CD8-positive, alpha-beta memory T cell (primary cell): ENCODE results near the gene SIDT1. TPM values are rescaled to one million over a fixed set of nuclear protein-coding genes. Genes with fewer than 3 reads are reported as not detected.

Source experiments
- CTCF ChIA-PET: fragments of 350-600 bp; sonication (Branson Sonifier 250); formaldehyde crosslinking; loops from one replicate; lab custom pipeline; 2021; ENCODE audit warnings: antibody characterized with exemption; lab: Charles Lee
- POLR2A ChIA-PET: fragments of 350-600 bp; sonication (Branson Sonifier 250); formaldehyde crosslinking; loops from one replicate; lab custom pipeline; 2021; ENCODE audit warnings: antibody characterized with exemption; lab: Charles Lee
- DNase-seq, 5 donors: peaks; one replicate each; pipeline versions ENCODE4 v3.0.0 to v3.0.0-alpha.2; 2020 to 2022; ENCODE audit warnings: mixed read lengths in 1 of 5
- H3K27ac ChIP-seq: one replicate; pipeline ENCODE4 v1.7.0; 2013; ENCODE audit warnings: low read depth, mild to moderate bottlenecking, low read length, moderate library complexity
- H3K27me3 ChIP-seq: 2 replicates; pipeline ENCODE4 v1.7.0; 2013; ENCODE audit warnings: low read length, mild to moderate bottlenecking; ENCODE audit not compliant: insufficient read depth, poor library complexity, severe bottlenecking
- H3K36me3 ChIP-seq: 2 replicates; pipeline ENCODE4 v1.7.0; 2013; ENCODE audit warnings: mild to moderate bottlenecking, low read length, moderate library complexity; ENCODE audit not compliant: insufficient read depth
- H3K4me1 ChIP-seq: 2 replicates; pipeline ENCODE4 v1.7.0; 2013; ENCODE audit warnings: mild to moderate bottlenecking, low read length, moderate library complexity; ENCODE audit not compliant: insufficient read depth
- H3K4me3 ChIP-seq: 2 replicates; pipeline ENCODE4 v1.7.0; 2013; ENCODE audit warnings: mild to moderate bottlenecking, low read length
- H3K9me3 ChIP-seq: 2 replicates; pipeline ENCODE4 v1.7.0; 2013; ENCODE audit warnings: mild to moderate bottlenecking, low read length
- H3K27ac Mint-ChIP-seq, 8 donors: one replicate each; pipeline ENCODE4 v1.8.0; 2020 to 2021; ENCODE audit warnings: mixed read lengths in 8 of 8, mild to moderate bottlenecking in 6 of 8, inconsistent platforms in 3 of 8, moderate library complexity in 3 of 8
- H3K27me3 Mint-ChIP-seq, 2 donors: one replicate each; pipeline ENCODE4 v1.8.0; 2020 to 2021; ENCODE audit warnings: mixed read lengths in 2 of 2, mild to moderate bottlenecking in 1 of 2, moderate library complexity in 1 of 2
- H3K36me3 Mint-ChIP-seq, 3 donors: one replicate each; pipeline ENCODE4 v1.8.0; 2020 to 2021; ENCODE audit warnings: mixed read lengths in 3 of 3, inconsistent platforms in 1 of 3, mild to moderate bottlenecking in 1 of 3
- H3K4me1 Mint-ChIP-seq, 3 donors: one replicate each; pipeline ENCODE4 v1.8.0; 2020 to 2021; ENCODE audit warnings: mixed read lengths in 3 of 3, inconsistent platforms in 1 of 3, mild to moderate bottlenecking in 1 of 3
- H3K4me3 Mint-ChIP-seq, 7 donors: one replicate each; pipeline ENCODE4 v1.8.0; 2020 to 2021; ENCODE audit warnings: mixed read lengths in 7 of 7, mild to moderate bottlenecking in 6 of 7, moderate library complexity in 4 of 7, inconsistent platforms in 2 of 7
- H3K9me3 Mint-ChIP-seq, 5 donors: one replicate each; pipeline ENCODE4 v1.8.0; 2020 to 2022; ENCODE audit warnings: mixed read lengths in 5 of 5, mild to moderate bottlenecking in 3 of 5, moderate library complexity in 2 of 5, inconsistent platforms in 1 of 5
- polyA plus RNA-seq: library from polyadenylated mRNA; unstranded; fragments of 300-500 nt; fragmentation: Illumina TruSeq; gene quantifications from one replicate; pipeline ENCODE4 v1.2.3, GENCODE V29; 2021
- total RNA-seq, 2 experiments: library from RNA; stranded (reverse); gene quantifications; one replicate each; pipeline ENCODE4 v1.2.3, GENCODE V29; 2021

Gene SIDT1
- total and polyA plus RNA-seq, 3 experiments from 2014 or later = 14.8 to 23.9 (median 16.6) TPM

- ChIA-PET POLR2A (interaction anchor here (0.6 to 3.9 kb wide), 4 partner anchors 13 to 213 kb away, joined by 3 to 25 read pairs (median 10); partner anchors contain the start of genes ATP6V1A, NAA50 and SPICE1), CTCF (interaction anchor here (1.3 to 1.4 kb wide), 3 partner anchors 18 to 45 kb away, joined by 3 to 8 read pairs (median 3); partner anchors contain the start of gene SPICE1)
- Histone ChIP-seq H3K4me3 (peak overlapping the region; percentile 94), H3K27me3 (no peaks in the 10 kb centered on the region), H3K4me1 (peaks cover 50% of the 10 kb centered on the region), H3K27ac (peak overlapping the region; percentile 93), H3K9me3 (no peaks in the 10 kb centered on the region), H3K36me3 (no peaks in the 10 kb centered on the region)
- Mint-ChIP-seq H3K9me3 (no peaks in the 10 kb centered on the region), H3K27me3 (no peaks in the 10 kb centered on the region), H3K4me1 (peaks cover 57 to 60% (median 58%) of the 10 kb centered on the region in 3 donors), H3K4me3 (peak overlapping the region; percentile 96 to 100 (median 99)), H3K27ac (peak overlapping the region; percentile 97 to 100 (median 100)), H3K36me3 (peaks cover 0 to 40% (median 8%) of the 10 kb centered on the region in 3 donors)
- DNase-seq = peak in 3 of 5 donors; percentile 20 to 70 (median 21)
Observed at GRCh38 chr3:113532698-113533533, 561 bp downstream of the SIDT1 start.

GRCh38 chr3:113533534-113533892 lies 1.2 kb downstream of the SIDT1 start:
- ChIA-PET POLR2A (interaction anchor here (0.5 to 3.9 kb wide), 7 partner anchors 12 to 213 kb away, joined by 3 to 25 read pairs (median 5); partner anchors contain the start of genes ATP6V1A, NAA50 and SPICE1), CTCF (interaction anchor here (0.8 to 2.0 kb wide), 6 partner anchors 18 to 212 kb away, joined by 3 to 8 read pairs (median 4); partner anchors contain the start of gene SPICE1)
- Mint-ChIP-seq H3K27ac (peak overlapping the region; percentile 91 to 100 (median 97)), H3K27me3 (no peaks in the 10 kb centered on the region), H3K4me3 (peak overlapping the region; percentile 96 to 100 (median 99)), H3K36me3 (peaks cover 0 to 44% (median 8%) of the 10 kb centered on the region in 3 donors), H3K4me1 (peaks cover 61 to 66% (median 64%) of the 10 kb centered on the region in 3 donors), H3K9me3 (no peaks in the 10 kb centered on the region)
- H3K4me3 ChIP-seq = peak overlapping the region; percentile 94
- H3K9me3 ChIP-seq = no peaks in the 10 kb centered on the region
- DNase-seq = peak; percentile 25 to 72 (median 60)
- no peaks in the 10 kb centered on the region for H3K36me3 ChIP-seq
- no peaks in the 10 kb centered on the region for H3K27me3 ChIP-seq
- peaks cover 53% of the 10 kb centered on the region for H3K4me1 ChIP-seq
- H3K27ac ChIP-seq = peak overlapping the region; percentile 93

GRCh38 chr3:113534365-113534764 lies 2.0 kb downstream of the SIDT1 start:
- Histone ChIP-seq H3K4me3 (peak overlapping the region; percentile 94), H3K4me1 (peaks cover 53% of the 10 kb centered on the region), H3K9me3 (no peaks in the 10 kb centered on the region), H3K27me3 (no peaks in the 10 kb centered on the region), H3K27ac (peak overlapping the region; percentile 93), H3K36me3 (no peaks in the 10 kb centered on the region)
- H3K4me3 Mint-ChIP-seq = peak overlapping the region; percentile 96 to 100 (median 99)
- peak overlapping the region; percentile 91 to 100 (median 97) for H3K27ac Mint-ChIP-seq
- peaks cover 0 to 50% (median 8%) of the 10 kb centered on the region in 3 donors for H3K36me3 Mint-ChIP-seq
- no peaks in the 10 kb centered on the region for H3K9me3 Mint-ChIP-seq
- ChIA-PET CTCF (interaction anchor here (0.8 to 2.0 kb wide), 4 partner anchors 22 to 211 kb away, joined by 3 to 6 read pairs (median 4); no protein-coding TSS in a partner anchor), POLR2A (interaction anchor here (0.8 to 3.9 kb wide), 4 partner anchors 13 to 212 kb away, joined by 3 to 25 read pairs (median 10); partner anchors contain the start of genes ATP6V1A, NAA50 and SPICE1)
- peaks cover 64 to 70% (median 69%) of the 10 kb centered on the region in 3 donors for H3K4me1 Mint-ChIP-seq
- DNase-seq = peak in 3 of 5 donors; percentile 13 to 50 (median 27)
- H3K27me3 Mint-ChIP-seq = no peaks in the 10 kb centered on the region

- H3K27me3 Mint-ChIP-seq = no peaks in the 10 kb centered on the region
- ChIA-PET CTCF (interaction anchor here (1.1 to 3.3 kb wide), 3 partner anchors 40 to 43 kb away, joined by 4 to 15 read pairs (median 5); no protein-coding TSS in a partner anchor), POLR2A (interaction anchor here (0.6 to 3.9 kb wide), 2 partner anchors 16 to 21 kb away, joined by 3 to 25 read pairs; partner anchors contain the start of gene SPICE1)
- H3K4me1 Mint-ChIP-seq = peaks cover 68 to 81% (median 75%) of the 10 kb centered on the region in 3 donors
- Histone ChIP-seq H3K36me3 (no peaks in the 10 kb centered on the region), H3K27me3 (no peaks in the 10 kb centered on the region), H3K4me1 (peaks cover 53% of the 10 kb centered on the region), H3K4me3 (no peak overlapping the region), H3K27ac (no peak overlapping the region), H3K9me3 (no peaks in the 10 kb centered on the region)
- H3K36me3 Mint-ChIP-seq = peaks cover 0 to 60% (median 13%) of the 10 kb centered on the region in 3 donors
- peak overlapping the region; percentile 13 to 89 (median 56) for H3K4me3 Mint-ChIP-seq
- DNase-seq = peak in 1 of 5 donors; percentile 23
- no peaks in the 10 kb centered on the region for H3K9me3 Mint-ChIP-seq
- peak overlapping the region; percentile 19 to 85 (median 65) for H3K27ac Mint-ChIP-seq
Observed at GRCh38 chr3:113535898-113536297, 3.5 kb downstream of the SIDT1 start.

GRCh38 chr3:113536627-113537101 lies 4.3 kb downstream of the SIDT1 start:
- H3K27me3 Mint-ChIP-seq = no peaks in the 10 kb centered on the region
- Histone ChIP-seq H3K9me3 (no peaks in the 10 kb centered on the region), H3K36me3 (no peaks in the 10 kb centered on the region), H3K27ac (no peak overlapping the region), H3K4me3 (no peak overlapping the region), H3K27me3 (no peaks in the 10 kb centered on the region), H3K4me1 (peaks cover 46% of the 10 kb centered on the region)
- POLR2A ChIA-PET = interaction anchor here (0.6 kb wide), 2 partner anchors 16 to 18 kb away, joined by 3 to 16 read pairs; no protein-coding TSS in a partner anchor
- H3K4me1 Mint-ChIP-seq = peaks cover 61 to 73% (median 71%) of the 10 kb centered on the region in 3 donors
- H3K4me3 Mint-ChIP-seq = peak overlapping the region; percentile 42 to 89 (median 56)
- CTCF ChIA-PET = interaction anchor here (1.1 to 3.3 kb wide), 3 partner anchors 41 to 43 kb away, joined by 4 to 15 read pairs (median 5); no protein-coding TSS in a partner anchor
- peak overlapping the region in 7 of 8 donors; percentile 19 to 85 (median 69) for H3K27ac Mint-ChIP-seq
- H3K9me3 Mint-ChIP-seq = no peaks in the 10 kb centered on the region
- peaks cover 1 to 66% (median 13%) of the 10 kb centered on the region in 3 donors for H3K36me3 Mint-ChIP-seq
- no peak for DNase-seq

- Mint-ChIP-seq H3K36me3 (peaks cover 6 to 69% (median 13%) of the 10 kb centered on the region in 3 donors), H3K27ac (peak overlapping the region in 4 of 8 donors; percentile 0 to 85 (median 21)), H3K4me1 (peaks cover 56 to 68% (median 66%) of the 10 kb centered on the region in 3 donors), H3K4me3 (peak overlapping the region in 4 of 7 donors; percentile 37 to 89 (median 66)), H3K27me3 (no peaks in the 10 kb centered on the region), H3K9me3 (no peaks in the 10 kb centered on the region)
- no peak overlapping the region for H3K4me3 ChIP-seq
- H3K27me3 ChIP-seq = no peaks in the 10 kb centered on the region
- ChIA-PET CTCF (interaction anchor here (1.1 to 3.3 kb wide), 3 partner anchors 41 to 44 kb away, joined by 4 to 15 read pairs (median 5); no protein-coding TSS in a partner anchor), POLR2A (interaction anchor here (0.6 kb wide), 1 partner anchor 18 kb away, joined by 16 read pairs; no protein-coding TSS in a partner anchor)
- DNase-seq = no peak
- H3K4me1 ChIP-seq = peaks cover 42% of the 10 kb centered on the region
- H3K36me3 ChIP-seq = no peaks in the 10 kb centered on the region
- no peaks in the 10 kb centered on the region for H3K9me3 ChIP-seq
- H3K27ac ChIP-seq = no peak overlapping the region
Observed at GRCh38 chr3:113537155-113537554, 4.8 kb downstream of the SIDT1 start.

GRCh38 chr3:113541519-113541918 lies 9.2 kb downstream of the SIDT1 start:
- H3K9me3 ChIP-seq = no peaks in the 10 kb centered on the region
- Mint-ChIP-seq H3K27ac (no peak overlapping the region), H3K9me3 (no peaks in the 10 kb centered on the region), H3K4me3 (no peak overlapping the region), H3K27me3 (no peaks in the 10 kb centered on the region), H3K36me3 (peaks cover 17 to 72% (median 28%) of the 10 kb centered on the region in 3 donors), H3K4me1 (peaks cover 41 to 73% (median 67%) of the 10 kb centered on the region in 3 donors)
- ChIA-PET CTCF (interaction anchor here (2.3 kb wide), 1 partner anchor 36 kb away, joined by 7 read pairs; no protein-coding TSS in a partner anchor), POLR2A (interaction anchor here (1.5 kb wide), 1 partner anchor 27 kb away, joined by 4 read pairs; the partner anchor contains the start of gene SPICE1)
- no peak overlapping the region for H3K4me3 ChIP-seq
- peaks cover 16% of the 10 kb centered on the region for H3K4me1 ChIP-seq
- no peak for DNase-seq
- H3K27me3 ChIP-seq = no peaks in the 10 kb centered on the region
- no peak overlapping the region for H3K27ac ChIP-seq
- no peaks in the 10 kb centered on the region for H3K36me3 ChIP-seq
